Endothelial cell of umbilical vein (primary cell): ENCODE measurements around the gene BACH2. TPM values are rescaled to one million over a fixed set of nuclear protein-coding genes. Genes with fewer than 3 reads are reported as not detected.
"Not testable (repeated sequence)": the region's sequence is repeated elsewhere in the genome, so short reads cannot be mapped to it uniquely, and the experiment has no call there.

Experiments
- BruUV-seq: library from RNA; stranded (reverse); fragments of 400-500 nt; replicated peaks from 2 replicates; lab custom pipeline; 2021; lab: Mats Ljungman, UMichigan
- CTCF ChIA-PET: fragments of 300-600, 350-600 bp; sonication (Branson Sonifier 250); formaldehyde crosslinking; loops from one replicate; lab custom pipeline; 2021; ENCODE audit warnings: antibody characterized with exemption, inconsistent platforms; lab: Charles Lee
- POLR2A ChIA-PET: fragments of 300-600, 350-600 bp; sonication (Branson Sonifier 250); formaldehyde crosslinking; loops from one replicate; lab custom pipeline; 2021; ENCODE audit warnings: antibody characterized with exemption, inconsistent platforms; lab: Charles Lee
- DNase-seq: peaks from one replicate; pipeline ENCODE4 v3.0.0-alpha.2; 2011; ENCODE audit warnings: low read depth, low spot score
- FAIRE-seq: peaks from 2 replicates; lab custom pipeline; 2011; peaks lifted over from hg19 to GRCh38; lab: Jason Lieb, UNC
- H2AFZ ChIP-seq: 2 replicates; pipeline ENCODE4 v1.6.0; 2012; ENCODE audit warnings: low read depth, low read length, control low read depth, inconsistent platforms
- H3K27ac ChIP-seq: 2 replicates; pipeline ENCODE4 v1.5.1; 2011; ENCODE audit warnings: low read depth, mild to moderate bottlenecking, control low read depth, low read length, moderate library complexity; ENCODE audit not compliant: insufficient read depth
- H3K27me3 ChIP-seq, 2 experiments: 2 replicates each; pipeline versions ENCODE4 v1.6.0 to v1.6.1; 2011; ENCODE audit warnings: low read length in 2 of 2, mixed read lengths in 1 of 2; ENCODE audit not compliant: control insufficient read depth in 2 of 2, insufficient read depth in 2 of 2
- H3K36me3 ChIP-seq, 2 experiments: 2 replicates in 1 of 2; 3 replicates in 1 of 2; pipeline ENCODE4 v1.5.1; 2011; ENCODE audit warnings: low read length in 2 of 2, mild to moderate bottlenecking in 1 of 2, moderate library complexity in 1 of 2; ENCODE audit not compliant: control insufficient read depth in 2 of 2, insufficient read depth in 2 of 2; ENCODE audit errors: extremely low read depth in 1 of 2
- H3K4me1 ChIP-seq: 3 replicates; pipeline ENCODE4 v1.5.1; 2011; ENCODE audit warnings: mild to moderate bottlenecking, low read length; ENCODE audit not compliant: control insufficient read depth, insufficient read depth; ENCODE audit errors: extremely low read depth
- H3K4me2 ChIP-seq: 2 replicates; pipeline ENCODE4 v1.6.1; 2011; ENCODE audit warnings: low read length, control low read depth, mixed read lengths; ENCODE audit not compliant: insufficient read depth
- H3K4me3 ChIP-seq, 3 experiments: fragments of 200-600 bp in 1 of 3; sonication (generic), shearing (Covaris generic) in 1 of 3; replicated peaks in 1 of 3; 2 replicates each; pipeline ENCODE4 v1.5.1; 2011 to 2016; ENCODE audit warnings: control low read depth in 3 of 3, low read length in 3 of 3, mild to moderate bottlenecking in 2 of 3, inconsistent platforms in 1 of 3, low read depth in 1 of 3, moderate library complexity in 1 of 3; ENCODE audit not compliant: insufficient read depth in 1 of 3
- H3K79me2 ChIP-seq: 2 replicates; pipeline ENCODE4 v1.6.0; 2012; ENCODE audit warnings: low read length, inconsistent platforms; ENCODE audit not compliant: control insufficient read depth, insufficient read depth
- H3K9ac ChIP-seq: replicated peaks from 2 replicates; pipeline ENCODE3; 2011; ENCODE audit warnings: low read length, control low read depth; ENCODE audit not compliant: insufficient read depth; ENCODE audit errors: extremely low read depth
- H3K9me1 ChIP-seq: replicated peaks from 3 replicates; pipeline ENCODE4 v1.6.0; 2011; ENCODE audit warnings: mild to moderate bottlenecking, low read length; ENCODE audit not compliant: control insufficient read depth, insufficient read depth; ENCODE audit errors: extremely low read depth
- H3K9me3 ChIP-seq: replicated peaks from 2 replicates; pipeline ENCODE4 v1.5.1; 2012; ENCODE audit warnings: low read length, inconsistent platforms; ENCODE audit not compliant: control insufficient read depth, insufficient read depth
- H4K20me1 ChIP-seq: replicated peaks from 2 replicates; pipeline ENCODE3; 2011; ENCODE audit warnings: mild to moderate bottlenecking, low read length; ENCODE audit not compliant: control insufficient read depth, insufficient read depth; ENCODE audit errors: extremely low read depth
- EZH2 ChIP-seq: IDR thresholded peaks from 2 replicates; pipeline ENCODE4 v1.6.1; 2012; ENCODE audit warnings: borderline replicate concordance, low read depth, mild to moderate bottlenecking, moderate library complexity, low read length, inconsistent platforms; ENCODE audit not compliant: severe bottlenecking
- FOS ChIP-seq: IDR thresholded peaks from 2 replicates; pipeline ENCODE4 v1.6.1; 2011; ENCODE audit warnings: mild to moderate bottlenecking, low read length, moderate library complexity, borderline replicate concordance; ENCODE audit not compliant: insufficient read depth
- GATA2 ChIP-seq: IDR thresholded peaks from 2 replicates; pipeline ENCODE4 v1.7.0; 2011; ENCODE audit warnings: low read depth, mild to moderate bottlenecking, moderate library complexity, mixed read lengths, low read length; ENCODE audit not compliant: insufficient read length, insufficient read depth
- JUN ChIP-seq: IDR thresholded peaks from 2 replicates; pipeline ENCODE4 v1.6.1; 2011; ENCODE audit warnings: borderline replicate concordance, low read depth; ENCODE audit not compliant: insufficient read length, insufficient read depth
- MYC ChIP-seq: IDR thresholded peaks from one replicate; pipeline ENCODE4 v1.6.1; 2011; ENCODE audit warnings: mild to moderate bottlenecking, low read depth, low read length
- POLR2A ChIP-seq: IDR thresholded peaks from 2 replicates; pipeline ENCODE4 v1.6.1; 2012; ENCODE audit warnings: low read depth, mild to moderate bottlenecking, control low read depth, low read length
- POLR2AphosphoS5 ChIP-seq: IDR thresholded peaks from 2 replicates; pipeline ENCODE4 v1.6.1; 2012; ENCODE audit warnings: low read depth, mild to moderate bottlenecking, control low read depth, low read length, moderate library complexity; ENCODE audit not compliant: insufficient read depth
- dilution Hi-C: fragments of 300-500 bp; cut with MboI; formaldehyde crosslinking; loops from one replicate; pipeline ENCODE4 v1.15.0; 2019; ENCODE audit warnings: low sequenced_read_pairs; ENCODE audit not compliant: extremely low pct_ligation_motif_present
- intact Hi-C: fragments of 100-400 bp; cut with micrococcal nuclease; formaldehyde crosslinking; loops from one replicate; pipeline ENCODE4 v1.10.0; 2022
- polyA plus RNA-seq, 4 experiments: library from polyadenylated mRNA; depleted of rRNA in 3 of 4; stranded (reverse) in 3 of 4; unstranded in 1 of 4; fragments of >200 nt; gene quantifications; 2 replicates each; pipeline versions ENCODE4 v1.2.1 to v1.2.3, GENCODE V29; 2011 to 2012; ENCODE audit warnings: missing spikeins in 1 of 4
- total RNA-seq: library from RNA; stranded (reverse); gene quantifications from 2 replicates; pipeline ENCODE4 v1.2.3, GENCODE V29; 2021
- TF ChIP-seq, protein P1 (sequence below): IDR thresholded peaks from 2 replicates; pipeline ENCODE4 v1.6.1; 2011; ENCODE audit not compliant: insufficient read depth, insufficient read length
- TF ChIP-seq, protein P2 (sequence below), 2 donors: IDR thresholded peaks; 1 replicate in 1 of 2; 2 replicates in 1 of 2; pipeline ENCODE4 v1.5.1; 2011; ENCODE audit warnings: low read length in 2 of 2, mild to moderate bottlenecking in 2 of 2, moderate library complexity in 2 of 2, control low read depth in 1 of 2, inconsistent platforms in 1 of 2, low read depth in 1 of 2; ENCODE audit not compliant: insufficient read depth in 1 of 2; ENCODE audit errors: extremely low read depth in 1 of 2

BACH2 gene
- total and polyA plus RNA-seq, 2 donors (not counting 3 experiments of a cell fraction or from before 2014, with no cell fraction given), result 1.7 to 5.6 TPM

DNA sequence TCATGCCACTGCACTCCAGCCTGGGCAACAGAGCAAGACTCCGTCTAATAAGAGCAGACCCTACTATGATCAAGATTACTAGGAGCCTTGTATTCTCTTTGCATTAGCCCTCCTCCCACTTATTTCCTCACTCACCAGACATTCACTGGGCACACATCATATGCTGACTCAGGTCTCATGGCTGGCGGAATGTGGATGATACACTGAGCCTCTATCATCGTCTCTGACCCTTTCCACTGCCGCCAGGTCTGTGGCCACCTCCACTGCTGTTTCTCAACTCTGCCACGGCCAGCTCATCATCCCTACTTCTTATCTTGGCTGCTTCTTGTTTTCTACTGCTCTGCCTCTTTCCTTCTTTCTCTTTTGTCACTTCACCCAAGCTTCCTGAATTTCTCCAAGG, 161.0 kb downstream of the BACH2 start:
- H3K4me3 ChIP-seq, result no peak overlapping the region
- no peak overlapping the region for H2AFZ ChIP-seq

DNA sequence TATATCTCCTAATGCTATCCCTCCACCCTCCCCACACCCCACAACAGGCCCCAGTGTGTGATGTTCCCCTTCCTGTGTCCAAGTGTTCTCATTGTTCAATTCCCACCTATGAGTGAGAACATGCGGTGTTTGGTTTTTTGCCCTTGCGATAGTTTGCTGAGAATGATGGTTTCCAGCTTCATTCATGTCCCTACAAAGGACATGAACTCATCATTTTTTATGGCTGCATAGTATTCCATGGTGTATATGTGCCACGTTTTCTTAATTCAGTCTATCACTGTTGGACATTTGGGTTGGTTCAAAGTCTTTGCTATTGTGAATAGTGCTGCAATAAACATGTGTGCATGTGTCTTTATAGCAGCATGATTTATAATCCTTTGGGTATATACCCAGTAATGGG, 163.0 kb downstream of the BACH2 start:
- FAIRE-seq, H3K9me3 ChIP-seq, H3K79me2 ChIP-seq, intact Hi-C loops, dilution Hi-C loops, H3K4me2 ChIP-seq, POLR2A ChIA-PET, H3K4me3 ChIP-seq, DNase-seq, H3K9me1 ChIP-seq, BruUV-seq, H4K20me1 ChIP-seq, H3K27me3 ChIP-seq, H3K4me1 ChIP-seq, CTCF ChIA-PET, H3K27ac ChIP-seq, H3K36me3 ChIP-seq, H2AFZ ChIP-seq, H3K9ac ChIP-seq: not testable (repeated sequence)

More for the DNA sequence above, 161.0 kb downstream of the BACH2 start:
- Histone ChIP-seq H3K4me2 (no peak overlapping the region), H3K27me3 (peaks cover 0 to 2% of the 10 kb centered on the region in 2 experiments), H3K9me3 (no peaks in the 10 kb centered on the region), H4K20me1 (no peaks in the 10 kb centered on the region), H3K9ac (no peak overlapping the region), H3K36me3 (no peaks in the 10 kb centered on the region), H3K79me2 (no peaks in the 10 kb centered on the region), H3K9me1 (no peaks in the 10 kb centered on the region), H3K4me1 (no peaks in the 10 kb centered on the region), H3K27ac (no peak overlapping the region)
- CTCF ChIA-PET, result no interaction called here
- BruUV-seq, result no TSS peak
- DNase-seq (no peak), FAIRE-seq (no peak)
- TF ChIP-seq GATA2, result no peak
- TF ChIP-seq POLR2AphosphoS5, result no peak
- TF ChIP-seq, protein P1, sequence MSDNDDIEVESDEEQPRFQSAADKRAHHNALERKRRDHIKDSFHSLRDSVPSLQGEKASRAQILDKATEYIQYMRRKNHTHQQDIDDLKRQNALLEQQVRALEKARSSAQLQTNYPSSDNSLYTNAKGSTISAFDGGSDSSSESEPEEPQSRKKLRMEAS, result no peak
- no peak for TF ChIP-seq JUN
- no peak for TF ChIP-seq FOS
- TF ChIP-seq MYC, result no peak
- TF ChIP-seq, protein P2, sequence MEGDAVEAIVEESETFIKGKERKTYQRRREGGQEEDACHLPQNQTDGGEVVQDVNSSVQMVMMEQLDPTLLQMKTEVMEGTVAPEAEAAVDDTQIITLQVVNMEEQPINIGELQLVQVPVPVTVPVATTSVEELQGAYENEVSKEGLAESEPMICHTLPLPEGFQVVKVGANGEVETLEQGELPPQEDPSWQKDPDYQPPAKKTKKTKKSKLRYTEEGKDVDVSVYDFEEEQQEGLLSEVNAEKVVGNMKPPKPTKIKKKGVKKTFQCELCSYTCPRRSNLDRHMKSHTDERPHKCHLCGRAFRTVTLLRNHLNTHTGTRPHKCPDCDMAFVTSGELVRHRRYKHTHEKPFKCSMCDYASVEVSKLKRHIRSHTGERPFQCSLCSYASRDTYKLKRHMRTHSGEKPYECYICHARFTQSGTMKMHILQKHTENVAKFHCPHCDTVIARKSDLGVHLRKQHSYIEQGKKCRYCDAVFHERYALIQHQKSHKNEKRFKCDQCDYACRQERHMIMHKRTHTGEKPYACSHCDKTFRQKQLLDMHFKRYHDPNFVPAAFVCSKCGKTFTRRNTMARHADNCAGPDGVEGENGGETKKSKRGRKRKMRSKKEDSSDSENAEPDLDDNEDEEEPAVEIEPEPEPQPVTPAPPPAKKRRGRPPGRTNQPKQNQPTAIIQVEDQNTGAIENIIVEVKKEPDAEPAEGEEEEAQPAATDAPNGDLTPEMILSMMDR (IDR thresholded peaks at IDR 0.05; ENCODE audit: extremely low read depth in 1 of 2, insufficient read depth in 1 of 2, low read depth in 1 of 2, low read length in 2 of 2), result no peak
- TF ChIP-seq EZH2, result no peak
- no peak for TF ChIP-seq POLR2A
- POLR2A ChIA-PET, result no interaction called here
- dilution Hi-C loops (no loop called here), intact Hi-C loops (no loop called here)
